Frontal cortex (tissue), 1 donor: ENCODE data around the gene KIF20B. TPM values are rescaled to one million over a fixed set of nuclear protein-coding genes. Genes with fewer than 3 reads are reported as not detected.

ENCODE experiments used
- total RNA-seq: library from RNA; depleted of rRNA; stranded (reverse); fragments of >200 nt; gene quantifications from one replicate; pipeline ENCODE4 v1.2.3, GENCODE V29; 2014

Gene KIF20B
- total RNA-seq, 1 donor from 2014 or later: 11.0 TPM

Other genes starting within 250 kb of the KIF20B start
- gene SLC16A12, start 166.0 kb upstream of the KIF20B start, total RNA-seq: 1.2 TPM
- 35.5 TPM for gene PANK1, start 56.3 kb upstream of the KIF20B start, total RNA-seq